Parathyroid adenoma (tissue), 2 donors: ENCODE data around the gene CDC42BPG.

ENCODE experiments used
- H2AFZ ChIP-seq: fragments of 300-600 bp; sonication (generic); one replicate; pipeline ENCODE4 v1.7.0; 2017; ENCODE audit warnings: antibody characterized with exemption, mild to moderate bottlenecking
- H3K27ac ChIP-seq: fragments of 300-600 bp; sonication (generic); one replicate; pipeline ENCODE4 v1.7.0; 2017
- H3K27me3 ChIP-seq: fragments of 300-600 bp; sonication (generic); one replicate; pipeline ENCODE4 v1.7.0; 2017; ENCODE audit warnings: low read length; ENCODE audit not compliant: control insufficient read depth, insufficient read depth
- H3K36me3 ChIP-seq: fragments of 300-600 bp; sonication (generic); one replicate; pipeline ENCODE4 v1.7.0; 2017; ENCODE audit warnings: low read length; ENCODE audit not compliant: control insufficient read depth, insufficient read depth
- H3K4me1 ChIP-seq: fragments of 300-600 bp; sonication (generic); one replicate; pipeline ENCODE4 v1.7.0; 2017; ENCODE audit warnings: control low read depth
- H3K4me2 ChIP-seq: fragments of 300-600 bp; sonication (generic); one replicate; pipeline ENCODE4 v1.7.0; 2017; ENCODE audit warnings: low read length
- H3K4me3 ChIP-seq: fragments of 300-600 bp; sonication (generic); one replicate; pipeline ENCODE4 v1.7.0; 2017; ENCODE audit warnings: low read depth, low read length
- H3K79me2 ChIP-seq: fragments of 300-600 bp; sonication (generic); one replicate; pipeline ENCODE4 v1.7.0; 2017; ENCODE audit warnings: control low read depth
- H3K9ac ChIP-seq: fragments of 300-600 bp; sonication (generic); one replicate; pipeline ENCODE4 v1.7.0; 2017; ENCODE audit warnings: mild to moderate bottlenecking
- H3K9me3 ChIP-seq: fragments of 300-600 bp; sonication (generic); one replicate; pipeline ENCODE4 v1.7.0; 2017; ENCODE audit warnings: low read length; ENCODE audit not compliant: control insufficient read depth
- CTCF ChIP-seq: fragments of 300-600 bp; sonication (generic); IDR thresholded peaks from one replicate; pipeline ENCODE4 v1.7.0; 2017; ENCODE audit warnings: antibody characterized with exemption, mild to moderate bottlenecking
- donor health status: primary hyperparathyroidism.

Gene CDC42BPG

GRCh38 chr11:64879244-64879900 lies 34.9 kb upstream of the CDC42BPG start:
- peak overlapping the region; percentile 83 for H2AFZ ChIP-seq
- no peaks in the 10 kb centered on the region for H3K36me3 ChIP-seq
- H3K9me3 ChIP-seq = no peaks in the 10 kb centered on the region
- no peak for TF ChIP-seq CTCF
- no peaks in the 10 kb centered on the region for H3K27me3 ChIP-seq
- H3K4me3 ChIP-seq = peak overlapping the region; percentile 84
- H3K4me2 ChIP-seq = peak overlapping the region; percentile 86
- H3K9ac ChIP-seq = peak overlapping the region; percentile 28
- peaks cover 6% of the 10 kb centered on the region for H3K4me1 ChIP-seq
- H3K27ac ChIP-seq = peak overlapping the region; percentile 87
- H3K79me2 ChIP-seq = peaks cover 6% of the 10 kb centered on the region

- Histone ChIP-seq H3K27ac (peak within 1 kb of the TSS; percentile 87), H3K36me3 (no peaks in the 10 kb centered on the region), H3K27me3 (no peaks in the 10 kb centered on the region), H3K4me2 (peak within 1 kb of the TSS; percentile 92), H2AFZ (peak within 1 kb of the TSS; percentile 87), H3K4me1 (peaks cover 6% of the 10 kb centered on the region), H3K4me3 (peak within 1 kb of the TSS; percentile 84), H3K9me3 (no peaks in the 10 kb centered on the region), H3K9ac (peak within 1 kb of the TSS; percentile 28), H3K79me2 (peaks cover 6% of the 10 kb centered on the region)
- TF ChIP-seq CTCF = peak; percentile 58
These were observed 34.2 kb upstream of the CDC42BPG start, which contains the start of gene EHD1 for GRCh38 chr11:64878494-64879243. TSS of gene EHD1 (minus strand) at chr11:64878621. CDS start at chr11:64878464, 157 bp downstream.

GRCh38 chr11:64878223-64878493 lies 33.7 kb upstream of the CDC42BPG start:
- TF ChIP-seq CTCF = no peak
- H3K36me3 ChIP-seq = no peaks in the 10 kb centered on the region
- peaks cover 6% of the 10 kb centered on the region for H3K4me1 ChIP-seq
- H3K27me3 ChIP-seq = no peaks in the 10 kb centered on the region
- peak overlapping the region; percentile 84 for H3K4me3 ChIP-seq
- no peaks in the 10 kb centered on the region for H3K9me3 ChIP-seq
- peak overlapping the region; percentile 92 for H3K4me2 ChIP-seq
- H3K79me2 ChIP-seq = peaks cover 7% of the 10 kb centered on the region
- H3K9ac ChIP-seq = no peak overlapping the region
- H3K27ac ChIP-seq = peak overlapping the region; percentile 60
- H2AFZ ChIP-seq = peak overlapping the region; percentile 87

GRCh38 chr11:64877390-64878222 lies 33.2 kb upstream of the CDC42BPG start:
- peaks cover 6% of the 10 kb centered on the region for H3K4me1 ChIP-seq
- H3K36me3 ChIP-seq = no peaks in the 10 kb centered on the region
- H3K9ac ChIP-seq = no peak overlapping the region
- no peak for TF ChIP-seq CTCF
- peak overlapping the region; percentile 92 for H3K4me2 ChIP-seq
- H3K27me3 ChIP-seq = no peaks in the 10 kb centered on the region
- peak overlapping the region; percentile 84 for H3K4me3 ChIP-seq
- peak overlapping the region; percentile 87 for H2AFZ ChIP-seq
- peaks cover 8% of the 10 kb centered on the region for H3K79me2 ChIP-seq
- H3K27ac ChIP-seq = peak overlapping the region; percentile 1
- no peaks in the 10 kb centered on the region for H3K9me3 ChIP-seq
